IPS DF 19.7 (cell line): ENCODE data around the gene CH25H.
"Not testable (repeated sequence)": the region's sequence is repeated elsewhere in the genome, so short reads cannot be mapped to it uniquely, and the experiment has no call there.

Experiments
- DNase-seq: peaks from one replicate; pipeline ENCODE4 v3.0.0-alpha.2; 2013; ENCODE audit warnings: low read depth, low spot score

The CH25H gene, protein sequence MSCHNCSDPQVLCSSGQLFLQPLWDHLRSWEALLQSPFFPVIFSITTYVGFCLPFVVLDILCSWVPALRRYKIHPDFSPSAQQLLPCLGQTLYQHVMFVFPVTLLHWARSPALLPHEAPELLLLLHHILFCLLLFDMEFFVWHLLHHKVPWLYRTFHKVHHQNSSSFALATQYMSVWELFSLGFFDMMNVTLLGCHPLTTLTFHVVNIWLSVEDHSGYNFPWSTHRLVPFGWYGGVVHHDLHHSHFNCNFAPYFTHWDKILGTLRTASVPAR

DNA sequence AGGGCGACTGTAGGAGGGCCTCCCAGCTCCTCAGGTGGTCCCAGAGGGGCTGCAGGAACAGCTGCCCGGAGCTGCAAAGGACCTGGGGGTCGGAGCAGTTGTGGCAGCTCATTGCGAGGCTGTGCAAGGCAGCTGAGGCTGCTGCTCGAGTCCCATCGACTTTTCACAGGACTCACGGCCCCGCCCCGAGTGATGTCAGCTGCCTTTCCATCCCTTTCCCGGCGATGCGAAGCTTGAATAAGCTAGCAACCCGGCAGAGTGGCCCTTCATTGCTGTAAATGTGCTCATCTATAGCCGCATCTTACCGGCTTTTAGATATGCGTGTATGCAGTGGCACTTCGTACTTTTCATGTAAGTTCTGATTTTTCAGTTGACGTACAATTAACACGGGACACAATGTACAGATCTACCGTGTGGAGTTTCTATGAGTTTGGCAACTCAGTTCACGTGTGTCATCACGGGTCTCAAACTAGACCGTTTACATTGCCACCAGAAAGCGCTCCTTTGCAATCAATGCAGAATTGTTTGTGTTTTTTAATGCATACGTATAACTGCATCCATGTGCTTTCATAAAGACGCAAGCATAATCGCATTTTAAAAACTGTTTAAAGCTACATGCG lies at the start of gene CH25H:
TSS of gene CH25H (minus strand) at position 137 of the 620 bp plus-strand sequence. CDS start at position 112, 25 bp downstream.
- peak; percentile 38 for DNase-seq

DNA sequence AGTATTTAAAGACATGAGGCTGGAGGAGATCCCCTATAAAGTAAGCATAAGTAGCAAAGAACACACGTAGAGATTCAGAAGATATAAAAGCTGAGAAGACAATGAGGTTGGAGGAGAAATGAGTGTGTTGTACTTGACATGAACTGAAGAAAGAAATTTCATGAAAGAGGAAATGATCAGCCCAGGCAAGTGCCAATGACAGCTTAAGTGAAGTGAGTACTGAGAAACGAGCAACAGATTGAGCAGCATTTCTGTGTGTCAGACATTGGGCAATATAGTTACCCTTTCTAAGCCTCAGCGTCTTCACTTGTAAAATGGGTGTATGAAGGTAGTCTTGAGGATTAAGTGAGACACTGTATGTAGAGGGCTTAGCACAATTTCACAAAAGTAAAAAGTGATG lies 49.2 kb upstream of the CH25H start:
- DNase-seq, result no peak

- DNase-seq, result no peak
Measured at GRCh38 chr10:89255793-89256192, 48.7 kb upstream of the CH25H start.

DNA sequence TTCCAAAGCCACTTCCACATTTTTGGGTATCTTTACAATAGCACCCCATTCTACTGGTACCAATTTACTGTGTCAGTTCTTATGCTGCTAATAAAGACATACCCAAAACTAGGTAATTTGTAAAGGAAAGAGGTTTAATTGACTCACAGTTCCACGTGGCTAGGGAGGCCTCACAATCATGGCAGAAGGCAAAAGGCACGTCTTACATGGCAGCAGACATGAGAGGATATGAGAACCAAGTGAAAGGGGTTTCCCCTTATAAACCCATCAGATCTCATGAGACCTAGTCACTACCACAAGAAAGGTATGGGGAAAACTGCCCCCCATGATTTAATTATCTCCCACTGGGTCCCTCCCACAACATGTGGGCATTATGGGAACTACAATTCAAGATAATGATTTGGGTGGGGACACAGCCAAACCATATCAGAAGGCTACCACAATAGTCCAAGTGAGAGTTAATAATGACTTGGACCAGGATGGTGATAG lies 48.0 kb upstream of the CH25H start:
- DNase-seq, result not testable (repeated sequence)

- DNase-seq, result no peak
Measured at GRCh38 chr10:89252225-89252585, 45.1 kb upstream of the CH25H start.

DNA sequence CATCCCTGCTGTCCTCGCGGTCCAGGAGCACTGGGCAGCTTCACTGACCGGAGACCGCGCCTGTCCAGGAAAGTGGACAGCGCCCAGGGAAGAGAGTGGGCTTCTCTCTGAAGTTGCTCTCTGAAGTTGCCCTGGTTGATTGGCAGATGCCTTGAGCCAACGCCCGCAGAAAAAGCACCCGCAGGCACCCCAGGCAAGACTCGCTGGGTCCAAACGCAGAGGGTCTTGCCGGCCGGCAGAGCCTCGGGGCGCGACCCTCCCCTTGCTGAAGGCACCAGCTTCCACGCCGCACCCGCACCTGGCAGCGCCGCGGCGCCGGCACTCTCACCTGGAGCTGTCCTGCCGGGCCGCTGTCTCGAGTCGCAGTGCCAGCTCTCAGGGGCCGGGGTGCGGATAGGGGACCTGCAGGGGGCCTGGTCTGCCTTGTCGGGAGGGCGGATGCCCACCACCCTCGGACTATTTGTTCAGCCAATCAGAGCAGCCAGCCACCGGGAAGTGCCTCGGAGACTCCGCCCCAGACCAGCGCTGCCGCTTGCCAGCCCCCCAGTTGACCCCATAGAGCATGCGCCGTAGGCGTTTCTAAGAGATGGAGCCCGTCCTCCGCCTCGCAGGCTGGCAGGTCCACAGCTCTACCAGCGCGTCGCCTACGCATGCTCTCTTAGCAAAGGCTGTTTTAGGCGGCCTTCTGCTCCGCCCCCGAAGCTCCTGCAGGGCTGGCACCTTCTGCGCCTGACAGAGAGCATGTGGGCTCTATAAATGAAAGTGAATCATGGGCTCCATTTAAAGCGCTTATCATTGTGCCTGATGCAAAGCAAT lies 44.5 kb upstream of the CH25H start, which contains the start of gene LIPA:
TSS of gene LIPA (minus strand) at position 367 of the 816 bp plus-strand sequence. CDS start 4,127 bp downstream, outside the sequence.
- peak; percentile 94 for DNase-seq

- no peak for DNase-seq
Measured at GRCh38 chr10:89250865-89251408, 43.8 kb upstream of the CH25H start.

- no peak for DNase-seq
Measured at GRCh38 chr10:89248990-89249389, 41.9 kb upstream of the CH25H start.

DNA sequence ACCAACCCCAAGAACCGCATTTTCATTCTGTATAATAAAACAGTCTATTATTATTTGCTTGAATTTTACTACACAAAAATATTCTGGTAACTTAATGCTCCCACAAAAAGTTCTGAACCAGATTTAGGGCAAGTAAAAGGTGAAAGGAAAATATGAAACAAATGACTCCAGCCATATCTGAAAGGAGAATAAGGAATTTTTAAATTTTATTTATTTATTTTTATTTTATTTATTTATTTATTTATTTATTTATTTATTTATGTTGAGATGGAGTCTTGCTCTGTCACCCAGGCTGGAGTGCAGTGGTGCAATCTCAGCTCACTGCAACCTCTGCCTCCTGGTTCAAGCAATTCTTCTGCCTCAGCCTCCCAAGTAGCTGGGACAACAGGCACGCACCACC lies 40.5 kb upstream of the CH25H start:
- not testable (repeated sequence) for DNase-seq

DNA sequence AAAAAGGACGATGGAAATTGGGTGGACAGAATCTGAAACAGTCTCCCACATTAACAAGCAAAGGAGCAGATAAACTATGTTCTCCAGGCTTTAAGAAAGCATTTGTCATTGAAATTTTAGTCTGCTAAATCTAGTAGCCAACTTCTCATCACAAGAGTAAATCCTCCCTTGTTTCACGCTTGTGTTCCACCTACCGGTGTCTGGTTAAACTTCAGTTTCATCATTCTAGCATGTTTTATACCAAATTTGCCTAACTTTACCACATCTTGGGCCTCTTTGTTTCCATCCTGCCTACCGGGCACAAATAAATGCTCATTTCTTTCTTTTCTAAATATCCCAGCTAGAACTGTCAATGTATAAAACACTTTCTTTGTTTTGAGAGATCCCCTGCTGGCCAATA lies 38.7 kb upstream of the CH25H start:
- no peak for DNase-seq

- DNase-seq, result no peak
Measured at GRCh38 chr10:89242840-89243568, 35.9 kb upstream of the CH25H start.

GRCh38 chr10:89242345-89242684 lies 35.2 kb upstream of the CH25H start:
- DNase-seq, result no peak

GRCh38 chr10:89241486-89242344 lies 34.6 kb upstream of the CH25H start:
- no peak for DNase-seq

DNA sequence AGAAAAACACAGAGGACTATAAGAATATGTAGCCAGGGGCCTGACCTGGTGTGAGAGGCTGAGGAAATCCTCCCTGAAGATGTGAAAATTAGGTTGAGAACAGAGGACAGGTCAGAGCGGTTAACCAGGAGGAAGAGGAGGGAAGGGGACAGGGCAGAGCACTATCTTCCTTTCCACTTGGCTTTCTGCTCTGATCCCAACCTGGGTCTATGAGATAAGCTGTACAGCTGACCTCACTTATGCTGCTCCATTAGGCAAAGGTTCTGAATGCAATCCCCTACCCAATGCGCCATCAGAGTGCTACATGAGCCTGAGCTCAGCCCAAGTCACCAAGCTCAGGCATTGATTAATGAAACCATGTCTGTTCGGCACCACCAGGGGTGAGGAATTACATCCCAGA lies 33.9 kb upstream of the CH25H start:
- no peak for DNase-seq

- no peak for DNase-seq
Measured at GRCh38 chr10:89240519-89240918, 33.4 kb upstream of the CH25H start.

DNA sequence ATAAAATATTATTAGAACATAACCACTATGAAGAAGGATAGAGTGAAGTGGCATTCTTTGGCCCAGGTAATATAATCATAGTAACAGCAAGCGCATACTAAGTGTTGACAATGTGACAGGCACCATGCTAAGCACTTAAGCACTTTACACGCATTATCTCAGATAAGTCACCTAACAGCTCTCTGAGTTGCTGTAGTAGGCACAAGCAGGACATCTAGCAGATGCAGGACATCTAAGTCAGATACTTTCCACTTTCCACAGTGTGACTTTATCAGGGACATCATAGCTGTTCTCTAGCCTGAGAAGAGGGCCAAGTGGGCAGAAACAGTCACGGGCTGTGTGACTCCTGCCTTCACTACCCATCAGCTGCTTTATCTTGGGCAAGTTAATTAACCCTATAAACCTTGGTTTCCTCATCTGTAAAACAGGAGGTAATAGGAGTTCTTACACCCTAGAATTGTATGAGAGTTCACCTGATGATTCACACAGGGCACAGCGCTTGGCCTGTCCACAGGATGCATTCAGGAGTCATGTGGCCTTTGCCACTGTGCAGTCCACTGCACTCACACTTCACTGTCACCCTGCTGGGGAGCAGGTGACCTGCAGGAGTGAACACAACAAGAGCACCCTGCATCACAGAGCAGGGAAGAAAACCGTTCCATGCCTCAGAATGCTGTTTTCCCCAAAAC lies 32.0 kb upstream of the CH25H start:
- DNase-seq, result no peak

DNA sequence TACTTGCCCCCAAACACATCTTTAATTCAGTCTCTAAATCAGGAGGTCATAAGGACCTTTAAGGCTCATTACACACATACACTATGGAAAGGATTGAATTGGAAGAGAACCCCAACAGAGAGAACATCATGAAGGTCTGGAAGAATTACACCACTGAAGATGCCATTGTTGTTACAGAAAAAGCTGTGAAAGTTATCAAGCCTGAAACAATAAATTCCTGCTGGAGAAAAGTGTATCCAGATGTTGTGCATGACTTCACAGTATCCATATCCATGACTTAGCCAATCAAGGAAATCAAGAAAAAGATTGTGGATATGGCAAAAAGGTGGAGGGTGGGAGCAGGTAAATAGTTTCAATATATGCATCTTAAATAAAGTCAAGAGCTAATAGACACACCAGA lies 30.7 kb upstream of the CH25H start:
- DNase-seq, result no peak

GRCh38 chr10:89236226-89236797 lies 29.2 kb upstream of the CH25H start:
- DNase-seq, result no peak

GRCh38 chr10:89235073-89235798 lies 28.1 kb upstream of the CH25H start:
- DNase-seq, result no peak
